NCI-H2196 (cell line): ENCODE results near the gene PER2.

Experiments used
- DNase-seq: peaks from one replicate; lab custom pipeline; 2025; ENCODE audit not compliant: unreplicated experiment; lab: John Stamatoyannopoulos, UW

PER2 gene

GRCh38 chr2:238267884-238268680, 20.3 kb downstream of the PER2 start:
- DNase-seq, result no peak

GRCh38 chr2:238267341-238267710, 21.1 kb downstream of the PER2 start:
- DNase-seq, result no peak

GRCh38 chr2:238265605-238266004, 22.8 kb downstream of the PER2 start:
- no peak for DNase-seq

- no peak for DNase-seq
Observed at GRCh38 chr2:238264072-238264460, 24.3 kb downstream of the PER2 start.

GRCh38 chr2:238263204-238264071, 25.0 kb downstream of the PER2 start:
- DNase-seq, result peak; percentile 90

GRCh38 chr2:238262496-238263122, 25.8 kb downstream of the PER2 start:
- DNase-seq, result no peak

GRCh38 chr2:238261718-238262375, 26.6 kb downstream of the PER2 start:
- DNase-seq, result no peak

- no peak for DNase-seq
Observed at GRCh38 chr2:238260883-238261282, 27.5 kb downstream of the PER2 start.

GRCh38 chr2:238259061-238260020, 29.1 kb downstream of the PER2 start:
- peak; percentile 47 for DNase-seq

- no peak for DNase-seq
Observed at GRCh38 chr2:238257786-238258700, 30.4 kb downstream of the PER2 start.

GRCh38 chr2:238256594-238257104, 31.8 kb downstream of the PER2 start:
- peak; percentile 95 for DNase-seq

- no peak for DNase-seq
Observed at GRCh38 chr2:238256111-238256510, 32.3 kb downstream of the PER2 start.

- DNase-seq, result no peak
Observed at GRCh38 chr2:238255636-238256035, 32.8 kb downstream of the PER2 start.

GRCh38 chr2:238255151-238255551, 33.3 kb downstream of the PER2 start:
- DNase-seq, result no peak

- no peak for DNase-seq
Observed at GRCh38 chr2:238254095-238254723, 34.2 kb downstream of the PER2 start.

- DNase-seq, result no peak
Observed at GRCh38 chr2:238252766-238253630, 35.4 kb downstream of the PER2 start.

- no peak for DNase-seq
Observed at GRCh38 chr2:238251986-238252385, 36.4 kb downstream of the PER2 start.
